HEK293 (cell line): ENCODE measurements around the gene AK8.

Source experiments
- CTCF ChIP-seq: fragments of 450-650 bp; formaldehyde crosslinking; IDR thresholded peaks from 2 replicates; pipeline ENCODE4 v1.5.1; 2016; ENCODE audit warnings: missing biosample characterization, missing genetic modification characterization
- ELK4 ChIP-seq: IDR thresholded peaks from 2 replicates; pipeline ENCODE4 v1.6.1; 2011; ENCODE audit warnings: mild to moderate bottlenecking, low read depth, low read length, borderline replicate concordance
- GLIS1 ChIP-seq: fragments of 450-650 bp; formaldehyde crosslinking; IDR thresholded peaks from 2 replicates; pipeline ENCODE4 v1.5.1; 2016; ENCODE audit warnings: missing biosample characterization, missing genetic modification characterization
- ZBTB20 ChIP-seq: fragments of 450-650 bp; formaldehyde crosslinking; IDR thresholded peaks from 2 replicates; pipeline ENCODE4 v1.5.1; 2016; ENCODE audit warnings: missing biosample characterization, missing genetic modification characterization
- ZBTB21 ChIP-seq: fragments of 450-650 bp; formaldehyde crosslinking; IDR thresholded peaks from 2 replicates; pipeline ENCODE4 v1.5.1; 2017; ENCODE audit warnings: missing biosample characterization, missing genetic modification characterization
- ZNF114 ChIP-seq: fragments of 450-650 bp; formaldehyde crosslinking; IDR thresholded peaks from 2 replicates; pipeline ENCODE4 v1.5.0; 2017; ENCODE audit warnings: missing biosample characterization, missing genetic modification characterization
- ZNF121 ChIP-seq: fragments of 450-650 bp; formaldehyde crosslinking; IDR thresholded peaks from 2 replicates; pipeline ENCODE4 v1.5.1; 2016; ENCODE audit warnings: missing biosample characterization, missing genetic modification characterization
- ZNF274 ChIP-seq, 2 experiments: fragments of 200-500 bp in 1 of 2; fragments of 450-650 bp in 1 of 2; sonication (Bioruptor generic) in 1 of 2; formaldehyde crosslinking in 1 of 2; IDR thresholded peaks; 2 replicates each; pipeline versions ENCODE4 v1.5.1 to v1.6.1; 2014 to 2016; ENCODE audit warnings: borderline replicate concordance in 1 of 2, inconsistent platforms in 1 of 2, low read length in 1 of 2, missing biosample characterization in 1 of 2, missing genetic modification characterization in 1 of 2
- ZNF311 ChIP-seq: fragments of 450-650 bp; formaldehyde crosslinking; IDR thresholded peaks from 2 replicates; pipeline ENCODE4 v1.5.1; 2017; ENCODE audit warnings: missing biosample characterization, missing genetic modification characterization, borderline replicate concordance
- ZNF37A ChIP-seq: fragments of 450-650 bp; IDR thresholded peaks from 2 replicates; pipeline ENCODE4 v1.5.1; 2018; ENCODE audit warnings: missing biosample characterization, missing genetic modification characterization
- ZNF426 ChIP-seq: fragments of 450-650 bp; formaldehyde crosslinking; IDR thresholded peaks from 2 replicates; pipeline ENCODE4 v1.5.1; 2017; ENCODE audit warnings: missing biosample characterization, missing genetic modification characterization, mild to moderate bottlenecking, inconsistent platforms, moderate library complexity
- ZNF561 ChIP-seq: fragments of 450-650 bp; IDR thresholded peaks from 2 replicates; pipeline ENCODE4 v1.5.1; 2018; ENCODE audit warnings: missing biosample characterization, missing genetic modification characterization, borderline replicate concordance
- ZNF776 ChIP-seq: fragments of 450-650 bp; formaldehyde crosslinking; IDR thresholded peaks from 2 replicates; pipeline ENCODE4 v1.5.0; 2017; ENCODE audit warnings: missing biosample characterization, missing genetic modification characterization, borderline replicate concordance
- TF ChIP-seq, protein P1 (sequence below): fragments of 450-650 bp; formaldehyde crosslinking; IDR thresholded peaks from 2 replicates; pipeline ENCODE4 v1.5.1; 2016; ENCODE audit warnings: missing biosample characterization, missing genetic modification characterization

GRCh38 chr9:132681561-132681960 lies 196.5 kb downstream of the AK8 start:
- TF ChIP-seq CTCF (tag by site-specific recombination): no peak
- no peak for TF ChIP-seq ZNF776 (tag by site-specific recombination)
- no peak for TF ChIP-seq ZNF274 (IDR thresholded peaks at IDR 0.05; ENCODE audit: low read length)
- no peak for TF ChIP-seq ZNF274 (tag by site-specific recombination; IDR thresholded peaks at IDR 0.05; ENCODE audit: borderline replicate concordance)
- TF ChIP-seq GLIS1 (tag by site-specific recombination): no peak
- TF ChIP-seq ZNF426: no peak
- TF ChIP-seq ZNF561 (tag by site-specific recombination): no peak
- TF ChIP-seq, protein P1, sequence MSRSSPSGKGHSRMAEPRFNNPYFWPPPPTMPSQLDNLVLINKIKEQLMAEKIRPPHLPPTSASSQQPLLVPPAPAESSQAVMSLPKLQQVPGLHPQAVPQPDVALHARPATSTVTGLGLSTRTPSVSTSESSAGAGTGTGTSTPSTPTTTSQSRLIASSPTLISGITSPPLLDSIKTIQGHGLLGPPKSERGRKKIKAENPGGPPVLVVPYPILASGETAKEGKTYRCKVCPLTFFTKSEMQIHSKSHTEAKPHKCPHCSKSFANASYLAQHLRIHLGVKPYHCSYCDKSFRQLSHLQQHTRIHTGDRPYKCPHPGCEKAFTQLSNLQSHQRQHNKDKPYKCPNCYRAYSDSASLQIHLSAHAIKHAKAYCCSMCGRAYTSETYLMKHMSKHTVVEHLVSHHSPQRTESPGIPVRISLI (tag by site-specific recombination): no peak
- TF ChIP-seq ZNF37A (tag by site-specific recombination): no peak
- TF ChIP-seq ZBTB20: no peak
- TF ChIP-seq ZNF114: no peak
- TF ChIP-seq ZNF121 (tag by site-specific recombination): no peak
- no peak for TF ChIP-seq ZBTB21 (tag by site-specific recombination)
- TF ChIP-seq ZNF311 (tag by site-specific recombination): no peak
- TF ChIP-seq ELK4: no peak
